Mesodermal cell (in vitro differentiated cells): Measurements from ENCODE around the gene NUAK1.

Experiments used
- H3K27ac ChIP-seq: 2 replicates; pipeline ENCODE4 v1.7.0; 2013; ENCODE audit warnings: mild to moderate bottlenecking, low read depth, low read length, moderate library complexity; ENCODE audit not compliant: severe bottlenecking
- H3K36me3 ChIP-seq: 2 replicates; pipeline ENCODE4 v1.7.1; 2013; ENCODE audit warnings: mild to moderate bottlenecking, low read length, moderate library complexity; ENCODE audit not compliant: control insufficient read depth, insufficient read depth
- H3K4me1 ChIP-seq: one replicate; pipeline ENCODE4 v1.7.1; 2013; ENCODE audit warnings: mild to moderate bottlenecking, low read length; ENCODE audit not compliant: insufficient read depth, control insufficient read depth, poor library complexity, severe bottlenecking
- H3K4me3 ChIP-seq: 2 replicates; pipeline ENCODE4 v1.7.0; 2013; ENCODE audit warnings: low read length, control low read depth, mild to moderate bottlenecking; ENCODE audit not compliant: insufficient read depth, poor library complexity, severe bottlenecking; ENCODE audit errors: extremely low read depth
- H3K9me3 ChIP-seq: 2 replicates; pipeline ENCODE4 v1.7.1; 2013; ENCODE audit warnings: mild to moderate bottlenecking, low read length, moderate library complexity; ENCODE audit not compliant: control insufficient read depth
- WGBS, 2 experiments: methylation state at CpG; one replicate each; pipeline ENCODE4 v1.1.5; 2013; ENCODE audit warnings: missing lambda C conversion rate in 2 of 2; ENCODE audit not compliant: insufficient coverage in 2 of 2; 5-methylcytosine and 5-hydroxymethylcytosine counted together

Gene NUAK1

GRCh38 chr12:106108185-106108835 lies 30.4 kb downstream of the NUAK1 start:
- peaks cover 70% of the 10 kb centered on the region for H3K4me1 ChIP-seq
- H3K9me3 ChIP-seq: no peaks in the 10 kb centered on the region
- peaks cover 48% of the 10 kb centered on the region for H3K36me3 ChIP-seq
- H3K27ac ChIP-seq: peak overlapping the region; percentile 61
- WGBS, 2 experiments: 20% methylated on average over 1 of the region's 4 CpGs; no CpG with 5 or more reads in 1 of the 2 experiments
- H3K4me3 ChIP-seq: no peak overlapping the region

- Histone ChIP-seq H3K27ac (peak overlapping the region; percentile 61), H3K4me3 (no peak overlapping the region), H3K4me1 (peaks cover 69% of the 10 kb centered on the region), H3K9me3 (no peaks in the 10 kb centered on the region), H3K36me3 (peaks cover 55% of the 10 kb centered on the region)
- WGBS, 2 experiments: 40 to 43% methylated on average over 1 to 2 of the region's 2 CpGs
Observed at GRCh38 chr12:106107566-106107965, 31.2 kb downstream of the NUAK1 start.

GRCh38 chr12:106106892-106107291 lies 31.9 kb downstream of the NUAK1 start:
- no peak overlapping the region for H3K4me3 ChIP-seq
- H3K4me1 ChIP-seq: peaks cover 62% of the 10 kb centered on the region
- 31 to 50% methylated on average over 3 to 6 of the region's 6 CpGs for WGBS, 2 experiments
- H3K9me3 ChIP-seq: no peaks in the 10 kb centered on the region
- H3K36me3 ChIP-seq: peaks cover 61% of the 10 kb centered on the region
- no peak overlapping the region for H3K27ac ChIP-seq

DNA sequence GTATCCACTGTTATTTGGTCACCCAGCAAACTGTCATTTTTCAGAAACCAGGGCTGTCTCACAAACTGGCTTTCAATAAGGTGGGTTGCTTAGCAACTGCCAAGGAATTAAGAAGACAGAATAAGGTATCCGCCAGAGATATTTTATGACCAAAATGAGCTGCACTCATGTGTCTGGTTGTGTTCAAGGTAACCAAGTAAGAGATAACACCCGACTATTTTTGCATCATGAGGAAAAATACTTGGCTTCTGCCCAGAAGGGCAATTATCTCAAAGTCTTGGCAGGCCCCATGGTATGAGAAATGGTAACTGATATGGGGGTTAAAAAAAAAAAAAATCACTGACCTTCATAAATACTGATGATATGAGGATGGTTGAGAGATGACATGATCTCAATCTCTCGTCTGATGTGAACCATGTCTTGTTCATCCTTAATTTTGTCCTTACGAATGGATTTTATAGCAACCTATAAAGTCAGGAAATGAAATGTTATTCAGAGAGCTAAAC lies 32.6 kb downstream of the NUAK1 start:
- Histone ChIP-seq H3K36me3 (peaks cover 64% of the 10 kb centered on the region), H3K4me3 (no peak overlapping the region), H3K4me1 (peaks cover 58% of the 10 kb centered on the region), H3K27ac (no peak overlapping the region), H3K9me3 (no peaks in the 10 kb centered on the region)
- 93% methylated on average over 3 to 4 of the region's 4 CpGs for WGBS, 2 experiments

DNA sequence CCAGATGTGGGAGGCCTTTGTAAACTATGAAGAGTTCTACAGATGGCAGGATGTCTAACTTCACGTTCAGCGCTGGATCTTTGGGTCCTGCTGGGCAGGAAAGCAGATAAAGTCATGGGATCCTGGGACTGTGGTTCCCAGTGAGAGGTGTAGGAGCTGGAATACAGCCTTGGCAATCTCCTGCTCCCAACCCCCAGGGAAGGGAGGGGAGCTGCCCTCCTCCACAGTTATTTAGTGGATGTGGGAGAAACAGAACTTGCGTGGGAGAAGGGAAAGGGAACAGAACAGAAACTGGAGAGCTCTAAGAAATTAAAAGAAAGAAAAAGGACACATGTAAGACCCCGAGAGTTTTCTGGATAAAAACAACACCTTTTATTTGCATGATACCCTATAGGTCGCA lies 37.0 kb downstream of the NUAK1 start:
- no peak overlapping the region for H3K27ac ChIP-seq
- peaks cover 80% of the 10 kb centered on the region for H3K36me3 ChIP-seq
- peaks cover 39% of the 10 kb centered on the region for H3K4me1 ChIP-seq
- H3K9me3 ChIP-seq: no peaks in the 10 kb centered on the region
- H3K4me3 ChIP-seq: no peak overlapping the region
- 84 to 88% methylated on average over 3 to 5 of the region's 5 CpGs for WGBS, 2 experiments

DNA sequence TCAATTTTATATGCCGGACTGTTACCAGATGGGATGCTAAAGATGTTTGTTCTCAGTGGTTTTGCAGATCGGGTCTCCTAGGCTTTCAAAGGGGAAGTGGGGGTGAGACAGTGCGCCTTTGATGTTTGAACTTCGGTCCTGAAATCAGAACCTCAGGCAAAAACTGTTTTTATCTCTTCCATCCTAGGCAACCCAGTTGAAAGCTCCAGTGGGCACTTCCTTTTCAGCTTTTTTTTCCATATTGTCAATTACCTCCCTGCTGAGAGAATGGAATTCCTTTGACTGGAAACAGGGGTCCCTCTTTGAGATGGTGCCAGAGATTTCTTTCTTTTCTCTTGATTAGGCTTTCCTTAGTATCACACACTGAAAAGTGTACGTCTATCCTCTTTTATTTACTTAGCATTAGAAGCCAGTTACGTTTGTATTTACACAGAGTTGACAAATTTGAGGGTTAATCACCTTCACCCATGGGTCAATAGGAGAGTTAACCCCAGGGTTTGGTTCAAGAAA lies 40.0 kb downstream of the NUAK1 start:
- Histone ChIP-seq H3K27ac (peak overlapping the region; percentile 32), H3K4me1 (peaks cover 29% of the 10 kb centered on the region), H3K9me3 (no peaks in the 10 kb centered on the region), H3K36me3 (peaks cover 82% of the 10 kb centered on the region), H3K4me3 (no peak overlapping the region)
- 34 to 49% methylated on average over 3 to 4 of the region's 6 CpGs for WGBS, 2 experiments

DNA sequence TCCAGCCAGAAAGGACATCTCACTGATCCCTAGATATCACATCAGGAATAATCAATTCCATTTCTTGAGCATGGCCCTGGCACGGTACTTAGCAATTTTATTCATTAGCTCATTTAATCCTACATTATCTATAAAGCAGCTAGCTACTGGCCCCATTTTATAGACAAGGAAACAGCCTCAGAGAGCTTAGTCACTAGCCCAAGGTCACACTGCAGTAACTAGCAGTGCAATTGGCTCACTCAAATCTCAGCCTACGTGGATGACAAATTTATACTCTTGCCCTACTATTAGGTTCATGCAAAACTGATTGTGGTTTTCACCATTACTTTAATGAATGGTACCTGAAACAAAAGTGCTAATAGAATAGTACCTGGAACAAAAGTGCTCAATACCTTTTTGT lies 41.7 kb downstream of the NUAK1 start:
- no peak overlapping the region for H3K4me3 ChIP-seq
- peaks cover 26% of the 10 kb centered on the region for H3K4me1 ChIP-seq
- H3K36me3 ChIP-seq: peaks cover 76% of the 10 kb centered on the region
- 94 to 100% methylated on average over 2 of the region's 2 CpGs for WGBS, 2 experiments
- H3K27ac ChIP-seq: no peak overlapping the region
- H3K9me3 ChIP-seq: no peaks in the 10 kb centered on the region

GRCh38 chr12:106096376-106096775 lies 42.4 kb downstream of the NUAK1 start:
- Histone ChIP-seq H3K4me3 (no peak overlapping the region), H3K4me1 (peaks cover 28% of the 10 kb centered on the region), H3K36me3 (peaks cover 71% of the 10 kb centered on the region), H3K9me3 (no peaks in the 10 kb centered on the region), H3K27ac (no peak overlapping the region)
- WGBS, 2 experiments: 92% methylated on average over 10 to 11 of the region's 12 CpGs

GRCh38 chr12:106094304-106094703 lies 44.5 kb downstream of the NUAK1 start:
- Histone ChIP-seq H3K4me3 (no peak overlapping the region), H3K9me3 (no peaks in the 10 kb centered on the region), H3K4me1 (peaks cover 27% of the 10 kb centered on the region), H3K27ac (no peak overlapping the region), H3K36me3 (peaks cover 69% of the 10 kb centered on the region)
- 92 to 95% methylated on average over 4 to 5 of the region's 5 CpGs for WGBS, 2 experiments

DNA sequence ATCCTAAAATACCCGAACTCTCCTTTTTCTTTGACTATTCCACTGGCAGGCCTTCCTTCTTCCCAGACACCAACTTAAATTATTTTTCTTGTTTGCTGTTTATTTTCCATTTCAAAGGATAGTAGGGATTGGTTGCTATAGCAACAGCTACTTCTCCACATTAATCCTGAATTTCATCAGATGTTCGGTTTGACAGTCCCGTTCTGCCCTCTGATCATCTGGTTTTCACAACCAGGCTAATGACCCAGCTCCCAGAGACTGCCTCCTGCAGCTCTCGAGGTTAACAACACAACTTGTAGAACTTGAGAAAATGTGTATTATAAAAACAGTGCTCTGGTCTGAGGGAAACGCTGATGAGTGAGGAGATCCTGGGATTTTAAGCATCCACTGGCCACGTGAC lies 45.5 kb downstream of the NUAK1 start:
- WGBS, 2 experiments: 85 to 87% methylated on average over 3 to 5 of the region's 6 CpGs

GRCh38 chr12:106091446-106091820 lies 47.3 kb downstream of the NUAK1 start:
- peaks cover 15% of the 10 kb centered on the region for H3K4me1 ChIP-seq
- H3K27ac ChIP-seq: peak overlapping the region; percentile 7
- peaks cover 59% of the 10 kb centered on the region for H3K36me3 ChIP-seq
- WGBS, 2 experiments: 94 to 98% methylated on average over 6 of the region's 6 CpGs
- H3K9me3 ChIP-seq: no peaks in the 10 kb centered on the region
- H3K4me3 ChIP-seq: no peak overlapping the region

More for the DNA sequence above, 45.5 kb downstream of the NUAK1 start:
- no peak overlapping the region for H3K27ac ChIP-seq
- H3K4me3 ChIP-seq: no peak overlapping the region
- peaks cover 69% of the 10 kb centered on the region for H3K36me3 ChIP-seq
- no peaks in the 10 kb centered on the region for H3K9me3 ChIP-seq
- H3K4me1 ChIP-seq: peaks cover 22% of the 10 kb centered on the region
